Activated CD8-positive, alpha-beta memory T cell treated with anti-CD3 and anti-CD28 coated beads for 48 hours (primary cell): ENCODE data around the gene GPANK1.

Experiments used
- DNase-seq, 3 experiments: peaks; one replicate each; pipeline ENCODE4 v3.0.0-alpha.2; 2020; ENCODE audit warnings: low read depth in 2 of 3, low spot score in 2 of 3

The GPANK1 gene

GRCh38 chr6:31663126-31663960 is 1.5 kb downstream of the GPANK1 start:
- DNase-seq: no peak

GRCh38 chr6:31662124-31662723 is 2.6 kb downstream of the GPANK1 start:
- DNase-seq: no peak

- no peak for DNase-seq
Measured at GRCh38 chr6:31661262-31662123, 3.3 kb downstream of the GPANK1 start.

- DNase-seq: peak in 2 of 3 experiments; percentile 62 to 64
Measured at GRCh38 chr6:31660381-31661261, 4.2 kb downstream of the GPANK1 start, which contains the start of gene C6orf47. Gene C6orf47, minus strand, starts transcription at chr6:31660778. Its CDS starts 831 bp downstream, at chr6:31659947.

- DNase-seq: no peak
Measured at GRCh38 chr6:31659649-31660380, 5.0 kb downstream of the GPANK1 start.

GRCh38 chr6:31658983-31659648 is 5.7 kb downstream of the GPANK1 start:
- no peak for DNase-seq

GRCh38 chr6:31658158-31658688 is 6.6 kb downstream of the GPANK1 start:
- DNase-seq: no peak

- DNase-seq: no peak
Measured at GRCh38 chr6:31657406-31658157, 7.2 kb downstream of the GPANK1 start.

GRCh38 chr6:31655349-31656237 is 9.2 kb downstream of the GPANK1 start, which contains the start of gene APOM:
Gene APOM, plus strand, starts transcription at chr6:31655894. Its CDS starts 73 bp downstream, at chr6:31655967.
- no peak for DNase-seq

- no peak for DNase-seq
Measured at GRCh38 chr6:31654574-31655348, 10.0 kb downstream of the GPANK1 start.

- no peak for DNase-seq
Measured at GRCh38 chr6:31652925-31653724, 11.7 kb downstream of the GPANK1 start.

GRCh38 chr6:31651602-31652191 is 13.1 kb downstream of the GPANK1 start:
- DNase-seq: no peak

- no peak for DNase-seq
Measured at GRCh38 chr6:31645325-31645724, 19.5 kb downstream of the GPANK1 start.

- DNase-seq: no peak
Measured at GRCh38 chr6:31643818-31644454, 20.9 kb downstream of the GPANK1 start.
